ENCODE measurements around the gene NGEF.
"Not testable (repeated sequence)": the region's sequence is repeated elsewhere in the genome, so short reads cannot be mapped to it uniquely, and the experiment has no call there.

The NGEF gene

DNA sequence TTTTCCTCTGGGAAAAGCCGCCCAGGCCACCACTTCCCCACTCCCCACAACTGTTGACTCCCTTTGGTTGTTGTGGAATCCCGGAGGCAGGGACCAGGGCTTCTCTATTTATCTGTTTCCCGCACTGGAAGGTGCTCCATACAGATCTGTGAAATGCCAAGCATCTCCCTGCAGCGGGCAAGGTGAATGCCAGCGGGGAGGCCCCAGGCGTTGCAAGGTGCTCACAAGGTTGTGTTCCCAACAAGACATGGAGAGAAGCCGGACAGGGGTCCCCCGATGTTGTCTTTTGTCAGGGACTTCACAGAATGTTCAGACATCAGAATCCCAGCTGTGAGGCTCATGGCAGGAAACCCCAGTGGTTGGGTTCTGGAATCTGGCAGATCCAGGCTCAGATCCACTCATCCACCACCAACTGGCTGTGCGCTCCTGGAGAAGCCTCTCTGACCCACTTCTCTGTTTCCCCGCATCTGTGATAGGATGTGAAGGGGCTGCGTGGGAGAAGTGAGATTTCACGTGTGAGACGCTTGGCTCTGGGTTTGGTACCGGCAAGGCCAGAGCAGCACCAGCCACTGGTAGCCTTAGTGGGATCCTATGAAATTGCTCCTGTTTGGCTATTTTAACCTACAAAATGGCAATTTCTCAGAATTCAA is 10.8 kb upstream of the NGEF start:
- Histone ChIP-seq H3K9me3 (ENCODE audit: low read length) (no peaks in the 10 kb centered on the region), H2AFZ (ENCODE audit: low read depth, low read length) (no peak overlapping the region), H3K27me3 (ENCODE audit: insufficient read depth, low read length) (no peaks in the 10 kb centered on the region), H3K4me1 (ENCODE audit: insufficient read depth, low read length) (no peaks in the 10 kb centered on the region), H3K36me3 (ENCODE audit: insufficient read depth, low read length) (no peaks in the 10 kb centered on the region), H3K4me3 (ENCODE audit: low read length) (no peak overlapping the region)

DNA sequence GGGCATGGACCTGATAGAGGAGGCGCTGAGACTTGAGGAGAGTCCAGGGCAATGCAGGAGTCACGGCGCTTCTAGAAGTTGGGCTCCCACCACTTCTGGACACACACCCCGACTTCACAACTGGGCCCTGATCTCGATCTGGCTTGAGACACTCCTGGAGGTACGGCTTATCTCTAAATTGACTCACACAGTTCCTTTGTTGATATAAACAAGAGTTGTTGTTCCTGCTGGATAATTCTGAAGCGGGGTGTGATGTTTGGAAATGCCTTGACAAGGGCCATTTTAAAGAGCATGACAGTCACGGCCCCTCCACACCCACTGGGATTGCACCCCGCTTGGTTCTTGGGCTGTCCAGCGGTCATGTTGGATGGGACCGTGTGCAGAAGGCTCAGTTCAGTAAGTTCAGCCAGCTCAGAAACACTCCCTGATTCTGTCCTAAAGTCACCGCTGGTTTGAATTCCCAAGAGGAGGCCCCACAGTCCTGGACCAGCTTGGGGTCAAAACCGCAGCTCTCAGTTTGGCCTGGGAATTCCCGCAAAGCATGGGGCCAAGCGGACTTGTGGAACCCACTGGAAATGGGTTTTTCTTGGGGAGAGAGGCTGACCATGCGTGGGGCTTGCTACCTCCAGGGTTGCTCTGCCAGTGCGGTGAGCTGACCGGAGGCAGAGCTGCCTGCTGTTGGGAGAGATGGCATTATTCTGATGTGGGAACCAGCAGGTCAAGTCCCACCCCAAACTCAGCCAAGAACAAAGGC is 10.1 kb upstream of the NGEF start:
- Histone ChIP-seq H2AFZ (ENCODE audit: low read depth, low read length) (no peak overlapping the region), H3K9me3 (ENCODE audit: low read length) (peaks cover under 1% of the 10 kb centered on the region), H3K36me3 (ENCODE audit: insufficient read depth, low read length) (no peaks in the 10 kb centered on the region), H3K27me3 (ENCODE audit: insufficient read depth, low read length) (no peaks in the 10 kb centered on the region), H3K4me1 (ENCODE audit: insufficient read depth, low read length) (no peaks in the 10 kb centered on the region), H3K4me3 (ENCODE audit: low read length) (no peak overlapping the region)

DNA sequence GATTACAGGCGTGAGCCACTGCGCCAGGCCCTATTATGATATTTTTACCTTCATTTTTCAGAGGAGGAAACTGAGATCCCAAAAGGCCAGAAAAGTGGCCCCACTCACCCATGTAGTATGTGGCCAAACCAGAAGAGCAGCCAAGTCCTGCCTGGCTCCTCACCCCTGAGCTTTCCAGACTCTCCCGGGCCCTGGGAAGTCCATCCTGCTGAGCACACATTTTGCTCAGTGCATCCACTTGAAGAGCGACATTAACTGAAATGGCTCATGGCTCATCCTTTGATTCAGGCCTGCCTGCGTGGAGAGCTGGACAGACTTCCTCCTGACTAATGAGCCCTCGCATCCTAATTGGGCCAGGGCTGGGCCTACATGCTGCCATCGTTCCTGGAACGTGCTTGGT is 9.5 kb upstream of the NGEF start:
- Histone ChIP-seq H3K9me3 (ENCODE audit: low read length) (peaks cover 4% of the 10 kb centered on the region), H3K36me3 (ENCODE audit: insufficient read depth, low read length) (no peaks in the 10 kb centered on the region), H3K4me1 (ENCODE audit: insufficient read depth, low read length) (no peaks in the 10 kb centered on the region), H3K27me3 (ENCODE audit: insufficient read depth, low read length) (no peaks in the 10 kb centered on the region), H2AFZ (ENCODE audit: low read depth, low read length) (no peak overlapping the region), H3K4me3 (ENCODE audit: low read length) (no peak overlapping the region)

DNA sequence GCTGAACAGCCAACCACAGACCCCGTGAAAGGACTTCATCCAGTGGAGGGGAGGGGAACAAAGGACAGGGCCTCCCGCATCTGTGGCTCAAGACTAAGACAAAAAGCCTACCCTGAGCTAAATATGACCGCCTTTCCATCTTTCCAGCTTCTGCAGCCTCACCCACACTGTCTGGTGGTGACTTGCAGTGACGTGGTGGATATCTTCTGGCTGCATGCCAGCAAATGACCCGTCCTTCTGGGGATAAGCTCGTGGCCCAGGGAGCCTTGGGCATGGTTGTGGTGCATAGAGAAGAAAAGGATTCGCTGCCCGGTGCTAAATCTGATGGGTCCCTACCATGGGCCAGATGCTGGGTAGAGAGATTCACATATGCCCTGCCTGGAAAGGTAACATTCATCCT is 8.7 kb upstream of the NGEF start:
- Histone ChIP-seq H3K4me1 (ENCODE audit: insufficient read depth, low read length) (no peaks in the 10 kb centered on the region), H3K27me3 (ENCODE audit: insufficient read depth, low read length) (no peaks in the 10 kb centered on the region), H3K36me3 (ENCODE audit: insufficient read depth, low read length) (no peaks in the 10 kb centered on the region), H3K4me3 (ENCODE audit: low read length) (no peak overlapping the region), H2AFZ (ENCODE audit: low read depth, low read length) (no peak overlapping the region), H3K9me3 (ENCODE audit: low read length) (peaks cover 4% of the 10 kb centered on the region)

DNA sequence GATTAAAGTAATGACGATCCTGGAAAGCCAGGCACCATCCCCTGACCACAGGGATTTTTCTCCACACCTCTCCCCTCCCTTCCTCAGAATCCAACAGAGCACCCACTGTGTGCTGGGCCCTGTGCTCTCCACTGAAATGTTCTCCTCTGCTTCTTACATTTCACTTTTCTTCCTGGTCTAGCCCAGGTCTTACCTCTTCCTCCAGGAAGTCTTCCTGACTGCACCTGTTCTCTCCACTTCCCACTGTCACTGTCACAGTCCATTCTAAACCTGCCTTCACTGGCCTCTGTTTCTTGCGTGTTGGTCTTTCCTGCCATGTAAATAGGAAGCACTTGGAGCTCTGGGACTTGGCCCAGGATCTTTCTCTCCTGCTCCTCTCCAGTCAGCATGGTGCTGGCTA is 7.4 kb upstream of the NGEF start:
- Histone ChIP-seq H2AFZ (ENCODE audit: low read depth, low read length) (no peak overlapping the region), H3K4me1 (ENCODE audit: insufficient read depth, low read length) (no peaks in the 10 kb centered on the region), H3K9me3 (ENCODE audit: low read length) (peaks cover 4% of the 10 kb centered on the region), H3K4me3 (ENCODE audit: low read length) (no peak overlapping the region), H3K27me3 (ENCODE audit: insufficient read depth, low read length) (no peaks in the 10 kb centered on the region), H3K36me3 (ENCODE audit: insufficient read depth, low read length) (no peaks in the 10 kb centered on the region)

DNA sequence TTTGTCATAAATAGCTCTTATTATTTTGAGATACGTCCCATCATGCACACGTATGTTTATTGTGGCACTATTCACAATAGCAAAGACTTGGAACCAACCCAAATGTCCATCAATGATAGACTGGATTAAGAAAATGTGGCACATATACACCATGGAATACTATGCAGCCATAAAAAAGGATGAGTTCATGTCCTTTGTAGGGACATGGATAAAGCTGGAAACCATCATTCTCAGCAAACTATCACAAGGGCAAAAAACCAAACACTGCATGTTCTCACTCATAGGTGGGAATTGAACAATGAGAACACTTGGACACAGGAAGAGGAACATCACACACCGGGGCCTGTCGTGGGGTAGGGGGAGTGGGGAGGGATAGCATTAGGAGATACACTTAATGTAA is 6.6 kb upstream of the NGEF start:
- not testable (repeated sequence) for H3K27me3 ChIP-seq (ENCODE audit: insufficient read depth, low read length); H2AFZ ChIP-seq (ENCODE audit: low read depth, low read length)

DNA sequence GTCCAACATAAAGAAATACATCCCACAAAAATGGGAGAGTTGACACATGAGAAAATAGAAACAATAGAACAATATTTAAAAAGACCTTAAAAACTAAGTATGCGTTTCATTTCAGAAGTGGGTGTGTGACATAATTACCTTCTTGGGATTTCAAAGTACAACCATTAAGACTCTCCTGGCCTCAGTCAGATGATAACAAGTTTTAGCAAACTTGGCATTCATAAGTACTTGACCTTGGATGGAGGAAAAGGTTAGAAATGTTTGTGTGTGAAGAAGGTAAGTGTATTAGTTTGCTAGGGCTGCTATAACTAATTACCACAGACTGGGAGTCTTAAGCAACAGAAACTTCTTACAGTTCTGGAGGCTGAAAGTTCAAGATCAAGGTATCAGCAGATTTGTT is 4.9 kb upstream of the NGEF start:
- H3K4me1 ChIP-seq (ENCODE audit: insufficient read depth, low read length) = no peaks in the 10 kb centered on the region

More for the DNA sequence above, 6.6 kb upstream of the NGEF start:
- not testable (repeated sequence) for H3K4me3 ChIP-seq (ENCODE audit: low read length); H3K9me3 ChIP-seq (ENCODE audit: low read length); H3K4me1 ChIP-seq (ENCODE audit: insufficient read depth, low read length); H3K36me3 ChIP-seq (ENCODE audit: insufficient read depth, low read length)

DNA sequence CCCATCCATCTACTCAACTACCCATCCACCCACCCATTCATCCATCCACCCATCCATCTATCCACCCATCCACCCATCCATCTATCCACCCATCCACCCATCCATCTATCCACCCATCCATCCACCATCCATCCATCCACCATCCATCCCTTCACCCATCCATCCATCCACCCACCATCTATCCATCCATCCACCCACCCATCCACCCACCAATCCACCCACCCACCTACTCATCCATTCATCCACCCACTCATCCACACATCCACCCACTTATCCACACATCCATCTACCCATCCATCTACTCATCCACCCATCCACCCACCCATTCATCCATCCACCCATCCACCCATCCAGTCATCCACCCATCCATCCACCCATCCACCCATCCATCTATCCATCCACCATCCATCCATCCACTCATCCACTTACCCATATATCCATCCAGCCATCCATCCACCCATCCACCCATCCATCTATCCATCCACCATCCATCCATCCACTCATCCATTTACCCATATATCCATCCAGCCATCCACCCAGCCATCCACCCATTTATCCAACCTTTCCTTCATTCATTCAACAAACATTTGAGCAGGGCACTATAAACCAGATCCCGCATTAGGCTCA is 2.1 kb upstream of the NGEF start:
- H3K9me3 ChIP-seq (ENCODE audit: low read length) = peaks cover 4% of the 10 kb centered on the region
- H2AFZ ChIP-seq (ENCODE audit: low read depth, low read length) = no peak overlapping the region
- no peak overlapping the region for H3K4me3 ChIP-seq (ENCODE audit: low read length)
- H3K27me3 ChIP-seq (ENCODE audit: insufficient read depth, low read length) = no peaks in the 10 kb centered on the region
- H3K4me1 ChIP-seq (ENCODE audit: insufficient read depth, low read length) = no peaks in the 10 kb centered on the region
- no peaks in the 10 kb centered on the region for H3K36me3 ChIP-seq (ENCODE audit: insufficient read depth, low read length)

More for the DNA sequence above, 4.9 kb upstream of the NGEF start:
- Histone ChIP-seq H3K4me3 (ENCODE audit: low read length) (no peak overlapping the region), H3K27me3 (ENCODE audit: insufficient read depth, low read length) (no peaks in the 10 kb centered on the region), H2AFZ (ENCODE audit: low read depth, low read length) (no peak overlapping the region), H3K9me3 (ENCODE audit: low read length) (peaks cover 4% of the 10 kb centered on the region), H3K36me3 (ENCODE audit: insufficient read depth, low read length) (no peaks in the 10 kb centered on the region)

DNA sequence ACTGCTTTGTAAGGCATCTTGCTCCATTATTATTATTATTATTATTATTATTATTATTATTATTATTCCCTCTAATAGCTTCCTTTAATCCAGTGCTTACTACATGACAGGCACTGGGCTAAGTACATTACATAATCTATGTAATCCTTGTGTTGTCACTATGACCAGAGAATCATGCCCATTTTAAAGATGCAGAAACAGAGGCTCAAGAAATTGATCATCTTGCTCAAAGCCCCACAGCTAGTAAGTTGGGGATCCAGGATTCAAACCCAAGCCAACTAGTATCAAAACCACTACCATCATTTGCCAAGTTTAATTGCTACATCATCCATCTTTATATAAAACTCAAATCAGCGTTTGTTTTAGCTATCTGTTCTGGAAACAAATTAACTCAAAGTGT is 594 bp upstream of the NGEF start:
- no peaks in the 10 kb centered on the region for H3K27me3 ChIP-seq (ENCODE audit: insufficient read depth, low read length)
- H3K4me3 ChIP-seq (ENCODE audit: low read length) = no peak overlapping the region
- H2AFZ ChIP-seq (ENCODE audit: low read depth, low read length) = no peak overlapping the region
- H3K36me3 ChIP-seq (ENCODE audit: insufficient read depth, low read length) = no peaks in the 10 kb centered on the region
- H3K4me1 ChIP-seq (ENCODE audit: insufficient read depth, low read length) = no peaks in the 10 kb centered on the region
- H3K9me3 ChIP-seq (ENCODE audit: low read length) = peaks cover 4% of the 10 kb centered on the region

DNA sequence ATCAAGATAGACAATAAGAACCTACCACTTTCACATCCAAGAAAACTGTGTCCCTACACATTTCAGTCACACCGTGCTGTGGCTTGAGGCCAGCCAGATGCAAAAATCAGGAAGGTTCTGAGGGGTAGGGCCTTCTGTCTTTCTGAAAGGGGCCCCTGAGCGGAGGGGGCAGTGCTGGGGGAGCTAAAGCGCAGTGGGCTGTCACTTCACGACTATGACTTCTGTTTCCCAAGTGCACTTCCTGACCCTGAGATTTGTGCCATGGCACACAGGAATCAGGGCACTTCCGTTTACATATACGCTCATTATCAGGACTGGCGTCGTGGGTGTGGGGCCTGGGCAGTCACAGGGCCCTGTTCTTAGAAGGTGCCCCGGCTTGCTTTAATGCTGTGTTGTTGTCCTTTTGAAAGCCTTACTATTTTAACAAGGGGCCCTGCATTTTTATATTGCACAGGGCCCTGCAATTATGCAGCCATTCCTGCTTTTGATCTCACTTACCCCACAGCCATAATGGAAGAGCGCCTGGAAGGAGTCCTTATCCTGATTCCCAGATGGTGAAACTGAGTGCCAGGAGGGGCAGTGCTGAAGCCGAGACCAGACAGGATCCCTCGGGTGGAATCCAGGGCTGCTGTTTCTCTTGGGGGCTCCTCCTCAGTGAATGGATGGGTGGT is 620 bp downstream of the NGEF start:
- Histone ChIP-seq H3K27me3 (ENCODE audit: insufficient read depth, low read length) (no peaks in the 10 kb centered on the region), H2AFZ (ENCODE audit: low read depth, low read length) (no peak overlapping the region), H3K4me1 (ENCODE audit: insufficient read depth, low read length) (no peaks in the 10 kb centered on the region), H3K4me3 (ENCODE audit: low read length) (no peak overlapping the region), H3K36me3 (ENCODE audit: insufficient read depth, low read length) (no peaks in the 10 kb centered on the region), H3K9me3 (ENCODE audit: low read length) (no peaks in the 10 kb centered on the region)

DNA sequence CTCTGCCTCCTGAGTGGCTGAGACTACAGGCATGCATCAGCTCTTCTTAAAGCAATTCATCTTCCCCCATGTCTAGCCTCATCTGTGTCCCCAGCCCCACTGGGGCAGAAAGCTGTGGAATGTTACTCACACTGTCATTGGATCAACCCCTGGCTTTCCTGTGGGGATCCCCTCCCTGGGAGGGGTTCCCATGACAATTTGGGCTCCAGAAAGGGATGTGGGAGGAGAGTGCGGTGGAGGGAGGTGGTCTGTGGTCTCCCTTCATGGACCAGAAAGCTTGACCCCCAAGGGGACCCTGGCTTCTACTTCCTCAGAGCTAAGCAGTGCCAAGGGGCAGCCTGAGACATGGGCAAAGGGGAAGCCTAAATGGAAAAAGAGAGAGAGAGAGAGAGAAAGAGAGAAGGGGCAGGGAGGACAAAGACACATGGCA is 1.3 kb downstream of the NGEF start:
- no peak overlapping the region for H2AFZ ChIP-seq (ENCODE audit: low read depth, low read length)
- H3K4me3 ChIP-seq (ENCODE audit: low read length) = no peak overlapping the region
- no peaks in the 10 kb centered on the region for H3K27me3 ChIP-seq (ENCODE audit: insufficient read depth, low read length)
- H3K4me1 ChIP-seq (ENCODE audit: insufficient read depth, low read length) = no peaks in the 10 kb centered on the region
- H3K36me3 ChIP-seq (ENCODE audit: insufficient read depth, low read length) = no peaks in the 10 kb centered on the region
- H3K9me3 ChIP-seq (ENCODE audit: low read length) = no peaks in the 10 kb centered on the region

DNA sequence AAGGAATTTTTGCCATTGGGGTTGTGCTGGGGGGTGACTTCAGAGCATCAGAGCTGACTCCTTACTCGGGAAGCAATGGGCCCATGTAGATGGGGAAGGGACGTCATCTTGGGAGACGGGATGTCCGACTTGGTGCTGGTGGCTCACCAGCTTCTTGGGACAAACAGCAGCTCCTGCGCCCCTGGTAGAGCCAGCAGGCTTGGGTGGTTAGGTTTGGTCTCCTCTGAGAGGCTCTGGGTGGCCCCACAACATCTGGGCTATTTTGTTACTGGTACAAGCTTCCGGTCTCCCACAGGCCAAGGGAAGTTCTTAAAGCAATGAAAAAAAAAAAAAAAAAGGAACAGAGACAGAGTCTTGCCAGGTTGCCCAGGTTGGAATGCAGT is 1.8 kb downstream of the NGEF start:
- no peaks in the 10 kb centered on the region for H3K36me3 ChIP-seq (ENCODE audit: insufficient read depth, low read length)
- no peaks in the 10 kb centered on the region for H3K4me1 ChIP-seq (ENCODE audit: insufficient read depth, low read length)
- no peak overlapping the region for H2AFZ ChIP-seq (ENCODE audit: low read depth, low read length)
- H3K4me3 ChIP-seq (ENCODE audit: low read length) = no peak overlapping the region
- no peaks in the 10 kb centered on the region for H3K9me3 ChIP-seq (ENCODE audit: low read length)
- H3K27me3 ChIP-seq (ENCODE audit: insufficient read depth, low read length) = no peaks in the 10 kb centered on the region

DNA sequence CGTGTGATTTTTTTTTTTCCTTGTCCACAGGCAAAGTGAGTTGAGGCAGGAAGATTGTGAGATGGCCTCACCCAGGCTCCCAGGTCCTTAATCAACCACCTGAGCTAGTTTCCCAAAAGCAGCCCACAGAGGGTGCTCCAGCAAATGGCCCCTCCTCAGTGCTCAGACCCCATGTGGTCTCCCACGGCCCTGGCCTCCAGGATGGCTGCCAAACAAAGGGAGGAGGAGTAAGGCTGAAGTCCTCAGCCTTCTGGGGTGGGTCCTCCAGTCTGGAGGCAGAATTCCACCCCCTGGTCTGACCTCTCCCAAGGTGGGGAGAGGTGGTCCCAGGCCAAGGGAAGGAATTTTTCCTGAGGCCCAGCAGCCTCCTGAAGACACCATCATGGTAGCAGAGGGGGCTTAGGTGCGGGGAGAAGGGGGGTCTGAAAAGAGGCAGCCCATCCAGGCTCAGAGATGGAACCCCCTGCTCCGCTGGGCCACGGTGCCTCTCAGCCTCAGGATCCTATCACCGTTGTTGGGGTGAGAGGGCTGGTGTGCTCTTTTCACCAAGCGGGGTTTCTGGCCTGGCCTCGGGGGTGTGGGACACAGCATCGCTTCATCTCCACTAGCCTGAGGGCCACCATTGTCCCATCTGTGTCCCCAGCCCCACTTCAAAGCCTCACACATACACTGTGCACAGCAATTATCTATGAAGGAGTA is 2.3 kb downstream of the NGEF start:
- no peak overlapping the region for H3K4me3 ChIP-seq (ENCODE audit: low read length)
- no peaks in the 10 kb centered on the region for H3K36me3 ChIP-seq (ENCODE audit: insufficient read depth, low read length)
- H2AFZ ChIP-seq (ENCODE audit: low read depth, low read length) = no peak overlapping the region
- H3K9me3 ChIP-seq (ENCODE audit: low read length) = no peaks in the 10 kb centered on the region
- H3K4me1 ChIP-seq (ENCODE audit: insufficient read depth, low read length) = no peaks in the 10 kb centered on the region
- H3K27me3 ChIP-seq (ENCODE audit: insufficient read depth, low read length) = no peaks in the 10 kb centered on the region
